ENCODE results near the gene USH1C.

Gene USH1C

DNA sequence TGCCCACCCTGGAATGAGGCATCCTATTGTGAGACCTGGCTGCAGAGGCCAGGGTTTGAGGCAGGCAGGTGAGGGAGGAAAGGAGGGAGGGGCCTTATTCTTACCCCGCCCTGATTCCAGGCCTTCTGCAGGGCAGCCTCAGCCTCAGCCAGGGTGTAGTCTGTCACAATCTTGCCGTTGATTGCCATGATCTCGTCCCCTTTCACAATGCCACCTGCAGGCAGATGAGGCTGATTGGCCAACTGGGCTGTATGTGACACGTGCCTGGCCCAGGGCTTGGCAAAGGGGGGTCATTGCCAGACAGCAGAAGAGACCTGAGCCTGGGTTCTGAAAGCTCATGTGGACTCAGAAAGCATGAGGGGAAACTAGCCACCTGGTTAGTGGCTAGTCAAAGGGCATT lies 46.2 kb downstream of the USH1C start:
- DNase-seq, result no peak

DNA sequence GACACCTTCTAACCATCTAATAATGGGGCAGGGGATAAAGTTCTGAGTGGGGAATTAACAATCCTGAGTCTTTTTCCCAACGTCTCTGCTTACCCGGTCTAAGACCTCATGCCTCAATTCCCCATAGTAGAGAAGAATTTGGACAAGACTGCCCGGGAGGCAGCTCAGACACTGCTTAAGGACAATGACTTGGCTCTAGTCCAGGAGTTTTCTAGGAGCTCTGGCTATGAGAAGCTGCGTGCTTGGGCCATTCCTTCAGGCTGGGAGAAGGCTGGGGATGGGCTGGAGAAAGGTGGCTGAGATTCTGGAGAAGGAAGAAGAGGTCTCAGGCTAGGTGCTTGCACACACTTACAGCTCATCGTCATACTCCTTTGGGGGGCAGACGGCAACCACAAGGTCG lies 47.8 kb downstream of the USH1C start:
- no peak for DNase-seq

DNA sequence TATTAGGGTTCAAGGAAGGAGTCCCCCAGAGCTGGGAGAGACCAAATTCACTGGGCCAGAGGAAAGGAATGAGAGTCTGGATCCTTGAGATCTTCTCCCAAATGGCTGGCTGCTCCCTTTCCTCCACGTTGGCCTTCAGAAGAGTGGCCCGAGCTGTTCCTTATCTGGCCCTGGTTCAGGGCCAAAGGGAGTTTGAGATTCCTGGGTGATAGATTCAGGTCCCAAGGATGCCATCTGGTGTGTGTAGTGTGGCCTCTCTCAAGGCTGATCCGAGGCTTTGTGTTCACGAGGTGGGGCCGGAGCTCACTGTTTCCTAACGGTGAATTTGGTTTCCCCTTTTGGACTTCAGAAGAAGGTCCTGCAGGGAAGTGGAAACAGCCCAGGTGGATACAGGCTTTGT lies 50.2 kb downstream of the USH1C start:
- no peak for DNase-seq

DNA sequence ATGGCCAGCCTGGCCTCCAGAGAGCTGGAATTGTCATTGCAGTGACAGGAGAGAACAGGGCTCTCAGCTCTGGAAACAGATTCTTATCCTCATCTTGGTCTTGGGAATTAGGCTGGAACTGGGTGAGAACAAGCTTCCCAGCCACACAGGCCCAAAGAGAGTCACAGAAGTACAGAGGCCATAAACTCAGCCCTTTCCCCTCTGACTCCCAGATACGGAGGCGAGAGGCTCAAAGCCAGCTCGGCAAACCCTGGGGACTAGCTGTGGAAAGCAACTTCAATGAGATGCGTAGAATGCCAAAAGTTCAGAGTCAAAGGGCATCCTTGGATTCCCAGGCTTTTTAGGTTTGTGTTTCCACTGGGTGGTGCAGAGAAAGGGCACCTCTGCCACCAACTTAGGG lies 53.3 kb downstream of the USH1C start:
- DNase-seq, result no peak

DNA sequence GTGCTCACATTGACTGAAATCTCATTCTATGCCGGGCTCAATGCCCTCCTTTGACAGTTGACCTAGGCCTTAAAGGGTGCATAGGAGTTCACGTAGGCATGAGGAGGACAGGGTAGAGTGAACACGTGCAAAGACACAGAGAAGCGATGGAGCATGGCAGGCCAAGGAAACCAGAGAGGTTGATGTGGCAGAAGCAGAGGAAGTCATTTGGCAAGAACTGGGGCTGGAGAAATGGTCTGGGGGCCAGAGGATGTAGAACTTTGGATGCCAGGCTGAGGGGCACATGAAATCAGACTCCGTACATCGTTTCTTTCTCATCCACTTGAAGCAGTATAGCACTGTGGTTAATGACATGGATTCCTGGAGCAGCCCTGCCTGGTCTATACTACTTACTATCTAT lies 54.0 kb downstream of the USH1C start:
- DNase-seq, result no peak

DNA sequence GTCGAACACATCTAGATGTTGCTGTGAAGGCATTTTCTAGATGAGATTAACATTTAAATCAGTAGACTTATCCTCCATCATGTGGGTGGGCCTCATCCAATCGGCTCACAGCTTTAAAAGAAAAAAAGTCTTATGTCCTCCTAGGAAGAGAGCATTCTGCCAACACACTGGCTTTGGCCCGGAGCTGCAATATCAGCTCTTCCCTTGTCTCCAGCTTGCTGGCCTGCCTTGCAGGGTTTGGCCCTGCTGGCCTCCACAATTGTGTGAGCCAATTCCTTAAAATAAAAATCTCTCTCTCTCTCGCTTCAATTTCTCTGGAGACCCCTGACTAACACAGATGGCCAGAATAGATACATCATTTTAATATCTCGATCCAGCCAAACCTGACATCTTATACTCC lies 54.5 kb downstream of the USH1C start:
- no peak for DNase-seq

DNA sequence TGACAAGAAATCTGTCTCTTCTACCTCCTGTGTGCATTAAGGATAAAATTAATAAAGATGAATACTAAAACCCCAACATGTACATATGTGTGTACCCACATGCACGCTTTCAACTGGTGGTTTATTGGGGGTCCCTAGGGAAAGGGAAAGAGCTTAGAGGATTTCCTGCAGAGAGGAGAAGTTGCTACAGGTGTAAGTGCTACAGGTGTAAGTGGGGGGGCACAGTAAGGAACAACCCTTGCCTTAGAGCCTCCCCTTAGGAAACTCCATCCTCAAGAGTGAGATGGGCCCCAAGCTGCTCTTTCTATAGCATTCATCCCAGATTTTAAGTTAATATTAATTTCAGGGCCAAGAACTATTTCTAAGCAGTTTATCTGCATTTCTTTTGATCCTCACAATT lies 55.7 kb downstream of the USH1C start:
- no peak for DNase-seq

DNA sequence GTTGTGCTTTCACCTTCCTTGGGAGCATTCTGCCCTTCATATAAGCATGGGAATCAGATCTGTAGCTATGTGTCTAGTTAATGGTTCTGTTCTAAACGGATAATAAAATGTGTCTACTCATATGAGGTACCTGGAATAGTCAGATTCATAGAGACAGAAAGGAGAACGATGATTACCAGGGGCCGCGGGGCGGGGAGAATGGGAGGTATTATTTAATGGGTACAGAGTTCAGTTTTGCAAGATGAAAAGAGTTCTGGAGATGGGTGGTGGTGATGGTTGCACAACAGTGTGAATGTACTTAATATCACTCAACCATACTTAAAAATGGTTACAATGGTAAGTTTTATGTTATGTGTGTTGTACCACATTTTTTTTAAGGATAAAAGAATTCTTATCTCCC lies 57.6 kb downstream of the USH1C start:
- DNase-seq, result no peak

DNA sequence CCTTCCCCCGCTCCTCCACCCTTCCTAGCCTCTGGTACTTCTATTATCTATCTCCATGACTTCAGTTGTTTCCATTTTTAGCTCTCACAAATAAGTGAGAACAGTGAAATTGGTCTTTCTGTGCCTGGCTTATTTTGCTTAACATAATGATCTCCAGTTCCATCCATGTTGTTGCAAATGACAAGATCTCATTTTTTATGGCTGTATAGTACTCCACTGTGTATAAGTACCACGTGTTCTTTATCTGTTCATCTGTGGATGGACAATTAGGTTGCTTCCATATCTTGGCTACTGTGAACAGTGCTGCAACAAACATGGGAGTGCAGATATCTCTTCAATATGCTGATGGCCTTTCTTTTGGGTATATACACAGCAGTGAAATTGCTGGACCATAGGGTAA lies 60.7 kb downstream of the USH1C start:
- no peak for DNase-seq

DNA sequence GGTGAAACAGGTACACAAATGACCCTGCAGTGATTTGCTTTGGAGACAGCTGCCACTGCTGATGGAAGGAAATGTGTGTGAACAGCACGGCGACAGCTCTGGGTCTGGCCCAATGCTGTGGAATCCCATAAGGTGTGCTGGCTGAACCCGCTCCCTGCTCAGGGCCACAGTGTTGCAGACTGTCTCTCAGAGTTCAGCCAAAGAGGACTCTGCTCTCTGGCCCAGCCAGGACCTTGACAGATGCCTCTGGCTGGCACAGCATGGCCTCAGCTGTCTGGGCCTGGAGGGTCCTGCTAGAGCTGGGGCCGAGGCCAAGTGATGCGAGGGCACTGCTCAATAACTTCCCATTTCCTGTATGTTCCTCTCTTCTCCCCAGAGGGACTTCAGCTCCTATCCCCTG lies 62.3 kb downstream of the USH1C start:
- no peak for DNase-seq

DNA sequence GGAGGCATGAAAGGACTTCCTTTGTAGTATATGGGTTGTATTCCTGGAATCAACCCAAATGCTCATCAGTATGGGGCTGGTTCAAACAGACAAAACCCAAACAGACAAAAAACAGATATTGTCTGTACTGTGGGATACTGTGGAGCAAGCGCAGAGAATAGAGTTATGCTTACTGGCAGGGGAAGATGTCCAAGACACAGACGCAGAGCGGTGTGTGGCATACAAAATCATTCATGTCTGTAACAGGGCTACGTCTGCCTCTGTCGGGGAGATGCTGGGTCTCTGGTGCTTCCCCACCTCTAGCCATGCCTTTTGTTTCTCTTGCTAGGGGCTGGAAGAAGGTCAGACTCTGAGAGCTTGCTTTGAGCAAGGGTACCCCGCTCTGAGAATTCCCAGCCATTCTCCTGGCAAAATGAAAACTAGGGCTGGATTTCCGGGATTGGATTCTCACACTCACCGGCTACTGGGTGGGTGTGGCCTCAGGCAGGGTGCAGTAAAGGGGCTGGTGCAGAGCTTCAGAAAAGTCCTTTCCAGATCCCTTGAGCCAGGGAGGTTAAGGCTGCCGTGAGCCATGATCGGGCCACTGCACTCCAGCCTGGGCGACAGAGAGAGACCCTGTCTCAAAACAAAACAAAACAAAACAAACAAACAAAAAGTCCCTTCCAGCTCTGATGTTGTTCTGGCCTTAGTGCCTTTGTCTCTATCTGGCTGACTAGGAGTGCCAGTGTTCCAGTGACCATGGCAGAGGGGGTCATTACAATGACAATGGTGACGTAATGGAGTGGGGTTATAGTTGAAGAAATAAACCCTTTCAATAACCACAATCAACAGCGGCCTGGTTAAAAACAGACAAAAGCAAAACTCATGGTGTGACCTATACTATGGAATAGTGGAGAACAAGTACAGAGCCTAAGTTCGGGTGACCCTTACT lies 64.7 kb downstream of the USH1C start:
- peak; percentile 35 for DNase-seq

DNA sequence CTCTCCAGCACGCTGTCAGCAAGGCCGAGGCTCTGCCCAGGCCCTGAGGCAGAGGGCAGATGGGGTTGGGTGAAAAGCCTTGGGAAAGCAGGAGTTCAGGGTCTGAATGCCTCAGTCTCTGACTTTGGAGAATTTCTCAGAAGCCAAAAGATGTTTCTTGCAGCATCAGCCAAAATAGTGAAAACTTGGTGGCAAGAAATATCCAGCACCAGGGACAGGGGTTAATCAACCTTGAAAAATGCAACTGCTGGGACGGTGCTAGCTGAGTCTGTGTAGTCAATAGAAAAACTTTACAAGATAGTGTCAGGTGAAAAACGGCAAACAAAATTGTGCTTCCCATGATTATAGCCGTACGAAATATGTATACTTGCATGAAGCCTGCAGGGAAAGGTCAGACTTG lies 66.1 kb downstream of the USH1C start:
- DNase-seq, result no peak

DNA sequence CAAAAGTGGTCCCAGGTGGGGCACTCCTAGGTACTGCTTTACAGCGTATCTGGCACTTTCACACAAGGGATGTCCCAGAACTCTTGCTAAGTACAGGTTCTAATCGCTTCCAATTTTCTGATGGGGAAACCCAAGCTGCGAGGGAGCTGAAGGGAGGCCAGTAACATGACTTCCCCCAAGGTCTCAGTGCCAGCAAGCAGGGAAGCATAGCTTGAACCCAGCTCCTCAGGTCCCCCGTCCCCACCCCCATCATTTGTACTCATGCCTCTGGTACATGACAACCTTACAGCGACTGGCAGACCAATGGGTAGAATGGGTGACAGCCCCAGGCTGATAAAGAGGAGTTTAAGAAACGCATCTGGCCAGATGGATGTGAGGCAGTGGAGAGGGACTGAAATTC lies 66.9 kb downstream of the USH1C start:
- DNase-seq, result no peak

DNA sequence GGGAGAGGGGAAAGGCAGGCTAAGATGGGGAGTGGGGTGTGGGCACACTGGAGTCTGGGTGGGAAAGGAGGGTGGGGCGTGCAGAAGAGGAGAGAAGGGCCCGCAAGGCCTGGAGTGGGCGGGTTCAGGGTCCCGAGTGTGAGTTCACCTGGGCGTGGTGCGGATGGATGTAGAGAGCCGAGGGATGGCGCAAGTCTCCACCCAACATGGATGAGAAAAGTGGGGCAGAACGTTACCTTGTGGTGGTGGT lies 67.2 kb downstream of the USH1C start:
- DNase-seq, result no peak

DNA sequence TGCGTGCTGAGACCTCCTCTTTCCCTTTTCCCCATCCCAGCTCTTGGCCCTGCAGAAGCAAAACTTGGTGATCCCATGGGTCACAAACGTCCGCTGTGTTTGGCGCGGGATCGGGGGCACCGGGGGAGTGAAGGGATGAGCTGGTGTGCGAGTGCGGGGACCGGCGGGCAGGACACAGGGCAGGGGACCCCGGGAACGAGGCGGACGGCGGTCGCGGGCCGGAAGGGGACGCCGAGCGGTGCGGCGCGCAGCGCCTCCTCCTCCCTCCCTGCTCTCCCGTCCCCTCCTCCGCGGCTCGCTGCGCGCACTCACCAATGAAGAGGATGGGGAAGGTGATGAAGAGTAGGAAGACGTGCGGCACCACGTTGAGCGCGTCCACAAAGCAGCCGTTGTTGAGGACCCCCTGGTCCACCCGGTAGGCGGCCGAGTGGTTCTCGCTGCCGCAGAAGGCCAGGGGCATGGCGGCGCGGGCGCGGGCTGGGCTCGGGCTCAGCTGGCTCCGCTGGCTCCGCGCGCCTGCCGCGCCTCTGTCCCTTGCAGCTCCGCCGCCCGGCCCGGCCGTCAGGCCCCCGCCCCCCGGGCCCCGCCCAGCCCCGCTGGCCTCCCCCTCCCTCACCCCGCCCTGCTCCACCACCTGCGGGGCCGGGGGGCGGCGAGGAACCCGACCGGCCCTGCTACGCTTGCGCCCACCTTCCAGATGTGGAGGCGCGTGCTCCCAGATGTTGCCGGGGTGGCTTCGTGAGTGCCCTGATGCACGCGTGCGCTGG lies 67.7 kb downstream of the USH1C start, which contains the start of gene ABCC8:
Gene ABCC8 (minus strand): TSS at position 529 of the 767 bp plus-strand sequence. CDS start 69 bp downstream, at position 460.
- no peak for DNase-seq

DNA sequence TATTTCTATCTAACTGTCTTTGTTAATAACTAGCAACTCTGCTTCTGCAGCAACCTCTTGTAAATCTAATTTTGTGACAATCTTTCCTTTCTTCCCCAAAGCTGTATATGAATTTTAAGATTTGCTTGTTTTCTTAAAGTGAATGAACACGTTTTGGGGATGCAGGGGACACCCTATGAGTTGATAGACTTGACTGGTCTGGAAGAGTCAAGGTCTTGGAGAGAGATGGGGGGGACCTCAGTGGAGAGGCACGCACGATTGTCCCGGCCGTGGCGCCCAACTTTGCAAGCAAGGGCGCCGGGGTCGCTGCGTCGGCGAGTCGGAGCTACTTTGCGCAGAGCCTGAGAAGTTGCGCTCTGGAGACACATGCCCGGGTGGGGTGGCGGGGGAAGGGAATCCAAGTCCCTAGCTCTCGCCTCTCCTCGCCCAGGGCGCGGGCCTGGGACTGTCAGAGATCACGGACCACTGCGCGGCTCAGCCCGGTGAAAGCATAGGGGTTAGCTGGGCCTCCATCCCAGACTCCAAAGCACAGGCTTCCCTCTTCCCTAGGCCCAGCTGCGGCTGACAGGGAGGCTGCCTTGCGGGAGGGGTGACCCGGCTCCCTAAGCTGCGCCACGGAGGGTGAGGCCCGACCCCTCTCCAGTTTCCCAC lies 68.4 kb downstream of the USH1C start:
- DNase-seq, result no peak

DNA sequence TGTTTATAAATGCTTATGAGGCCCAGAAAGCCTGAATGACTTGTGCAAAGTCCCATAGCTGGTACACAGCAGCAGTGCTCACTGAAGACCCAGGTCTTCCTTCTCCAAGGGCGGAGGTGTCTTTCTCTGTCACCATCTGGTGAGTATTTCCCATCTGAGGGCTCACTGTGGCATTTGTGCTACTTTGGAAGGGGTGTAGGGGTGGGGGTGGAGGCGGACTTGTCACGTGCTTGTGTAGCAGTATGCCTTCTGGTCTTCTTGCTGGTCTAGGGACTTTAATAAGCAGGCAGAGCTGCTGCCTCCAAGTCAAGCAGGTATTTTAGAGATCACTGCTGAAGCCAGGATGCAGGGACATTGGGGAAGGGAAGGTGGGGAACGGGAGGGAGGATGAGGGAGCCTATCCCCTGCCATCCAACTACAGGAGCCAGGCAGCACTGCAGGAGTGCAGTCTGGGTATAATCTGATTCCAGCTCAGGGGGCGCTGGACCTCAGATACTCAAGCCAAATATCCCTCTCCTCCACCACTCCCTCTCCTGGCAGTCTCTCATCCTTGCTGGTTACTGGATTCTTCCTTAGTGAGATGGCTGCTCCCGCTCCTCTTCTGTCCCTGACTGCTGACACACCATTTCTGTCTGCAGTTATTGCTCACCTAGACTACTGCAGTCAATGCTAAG lies 71.0 kb downstream of the USH1C start:
- DNase-seq, result peak; percentile 8

DNA sequence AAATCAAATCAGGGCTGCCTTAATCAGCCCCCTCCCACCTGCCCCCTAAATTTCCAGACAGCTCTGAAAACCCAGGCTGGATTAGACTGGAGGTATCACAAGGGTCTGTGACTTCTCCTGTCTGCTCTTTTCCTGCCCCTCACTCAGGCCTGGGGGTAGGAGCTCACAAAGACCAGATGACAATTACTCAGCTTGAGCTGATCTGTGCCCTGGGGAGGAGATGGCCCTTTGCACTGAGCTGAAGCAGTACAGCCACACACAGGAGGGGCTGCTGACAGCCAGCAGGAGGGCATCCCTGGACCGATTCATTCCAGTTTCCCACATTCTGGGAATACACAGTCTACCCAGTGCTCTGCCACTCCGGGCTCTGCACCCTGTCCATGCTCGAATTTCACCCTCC lies 71.7 kb downstream of the USH1C start:
- no peak for DNase-seq

DNA sequence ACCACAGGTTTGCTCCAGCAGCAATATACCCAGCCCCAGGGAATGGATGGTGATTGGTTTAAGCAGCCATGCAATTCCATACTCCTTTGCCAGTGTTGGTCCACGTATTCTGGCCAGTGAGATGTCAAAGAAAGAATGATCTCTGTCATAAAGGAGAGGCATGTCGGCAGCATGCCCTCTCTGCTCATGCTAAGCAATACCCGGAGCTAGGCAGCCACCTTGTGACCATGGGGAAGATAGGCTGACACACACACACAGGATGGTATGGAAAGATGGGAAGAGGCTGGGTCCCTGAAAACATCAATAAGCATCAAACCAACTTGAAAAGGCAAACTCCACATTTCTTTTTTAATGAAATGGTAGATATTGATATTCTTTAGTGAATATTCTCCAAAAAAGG lies 72.7 kb downstream of the USH1C start:
- no peak for DNase-seq

DNA sequence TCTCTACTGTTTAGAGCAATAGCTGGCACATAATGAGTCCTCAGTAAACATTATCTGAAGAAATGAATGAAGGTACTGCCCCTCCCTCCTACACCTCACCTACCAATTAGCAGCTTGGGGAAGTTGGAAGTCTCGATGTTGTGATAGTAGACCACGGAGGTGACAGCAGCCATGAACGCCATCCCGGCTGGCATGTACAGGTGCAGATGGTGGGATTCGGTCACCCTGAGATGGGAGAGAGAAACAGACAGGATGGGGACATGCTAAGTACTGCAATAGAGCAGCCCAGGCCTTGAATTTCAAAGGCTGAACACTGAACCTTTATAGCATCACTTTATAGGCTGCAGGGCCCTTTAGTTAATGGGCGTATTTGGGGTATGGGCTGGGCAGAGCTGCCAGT lies 74.2 kb downstream of the USH1C start:
- DNase-seq, result no peak

DNA sequence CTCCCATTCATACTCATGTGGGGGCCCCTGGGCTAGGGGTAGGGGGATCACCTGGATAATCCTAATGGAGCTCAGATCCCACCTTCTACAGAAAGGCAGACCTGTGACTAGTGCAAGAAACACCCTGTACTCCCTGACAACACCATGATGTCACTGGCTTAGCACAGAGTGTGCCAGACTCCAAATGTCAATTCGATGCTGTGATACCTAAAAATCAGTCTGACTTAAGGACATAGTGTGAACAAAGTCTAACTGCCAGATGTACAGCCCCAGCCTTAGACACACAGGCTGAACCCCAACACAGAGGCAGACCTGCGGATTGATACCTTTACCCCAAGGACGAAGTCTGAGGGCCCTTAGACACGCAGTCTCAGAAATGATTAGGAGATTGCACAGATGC lies 76.1 kb downstream of the USH1C start:
- DNase-seq, result no peak

DNA sequence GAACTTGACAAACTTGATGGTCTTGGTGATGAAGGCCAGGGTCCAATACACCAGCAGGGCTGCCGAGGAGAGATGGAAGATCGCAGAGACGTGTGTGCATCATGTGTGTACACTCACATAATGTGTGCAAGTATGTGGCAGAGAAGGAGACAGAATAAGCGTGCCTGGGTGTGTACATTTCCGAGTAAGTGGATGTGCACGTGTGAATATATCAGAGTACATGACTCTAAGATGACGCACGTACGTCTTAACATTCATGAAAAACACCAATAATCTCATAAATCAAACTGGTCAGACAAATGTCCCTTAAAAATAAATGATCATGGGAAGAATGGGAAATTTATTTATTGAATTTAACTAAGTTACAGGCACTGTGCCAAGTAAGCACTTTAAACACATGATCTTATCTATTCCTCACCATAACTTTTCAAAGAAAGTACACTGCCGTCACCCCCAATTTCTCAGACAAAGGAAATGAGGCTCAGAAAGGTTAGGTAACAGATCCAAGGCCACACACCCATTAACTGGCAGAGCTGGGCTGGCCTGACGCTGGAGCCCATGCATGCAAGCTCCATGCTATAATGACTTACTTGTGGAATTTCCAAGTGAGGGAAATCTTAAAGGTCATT lies 80.6 kb downstream of the USH1C start:
- no peak for DNase-seq

DNA sequence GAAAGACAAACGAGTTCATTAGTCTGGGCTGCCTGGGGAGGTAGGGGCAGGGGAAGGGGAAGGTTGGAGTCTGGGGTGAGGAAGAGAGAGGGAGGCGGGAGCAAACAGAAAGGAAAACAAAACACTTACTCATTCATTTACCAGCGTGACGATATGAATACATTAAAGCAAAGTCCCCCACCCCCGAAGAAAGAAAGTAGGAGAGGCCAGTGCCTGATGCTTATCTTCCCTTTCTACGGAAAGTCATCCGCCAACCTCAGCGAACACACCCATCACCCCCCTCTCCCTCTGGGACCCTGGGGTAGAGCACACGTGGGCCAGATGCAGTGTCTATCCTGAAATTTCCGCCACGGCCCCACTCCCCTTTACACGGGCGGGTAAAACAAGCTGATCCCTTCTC lies 81.3 kb downstream of the USH1C start:
- DNase-seq, result no peak
